Measurements from ENCODE around the gene C3orf52.

- TF ChIP-seq, protein P1, sequence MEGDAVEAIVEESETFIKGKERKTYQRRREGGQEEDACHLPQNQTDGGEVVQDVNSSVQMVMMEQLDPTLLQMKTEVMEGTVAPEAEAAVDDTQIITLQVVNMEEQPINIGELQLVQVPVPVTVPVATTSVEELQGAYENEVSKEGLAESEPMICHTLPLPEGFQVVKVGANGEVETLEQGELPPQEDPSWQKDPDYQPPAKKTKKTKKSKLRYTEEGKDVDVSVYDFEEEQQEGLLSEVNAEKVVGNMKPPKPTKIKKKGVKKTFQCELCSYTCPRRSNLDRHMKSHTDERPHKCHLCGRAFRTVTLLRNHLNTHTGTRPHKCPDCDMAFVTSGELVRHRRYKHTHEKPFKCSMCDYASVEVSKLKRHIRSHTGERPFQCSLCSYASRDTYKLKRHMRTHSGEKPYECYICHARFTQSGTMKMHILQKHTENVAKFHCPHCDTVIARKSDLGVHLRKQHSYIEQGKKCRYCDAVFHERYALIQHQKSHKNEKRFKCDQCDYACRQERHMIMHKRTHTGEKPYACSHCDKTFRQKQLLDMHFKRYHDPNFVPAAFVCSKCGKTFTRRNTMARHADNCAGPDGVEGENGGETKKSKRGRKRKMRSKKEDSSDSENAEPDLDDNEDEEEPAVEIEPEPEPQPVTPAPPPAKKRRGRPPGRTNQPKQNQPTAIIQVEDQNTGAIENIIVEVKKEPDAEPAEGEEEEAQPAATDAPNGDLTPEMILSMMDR (conservative IDR thresholded peaks at IDR 0.05 in 1 of 2, IDR thresholded peaks at IDR 0.05 in 1 of 2; ENCODE audit: low read depth in 1 of 2, low read length in 2 of 2), result no peak
- TF ChIP-seq EZH2 (IDR thresholded peaks at IDR 0.05; ENCODE audit: low read length, missing control alignments), result no peak
Observed at GRCh38 chr3:112116748-112117186, 30.6 kb downstream of the C3orf52 start.

Data from fibroblast of lung (primary cell).